NCI-H345 treated with DMSO at 0.1 percent for 48 hours (cell line): ENCODE data around the gene ART3.

Source experiments
- DNase-seq: peaks from one replicate; lab custom pipeline; 2025; ENCODE audit not compliant: unreplicated experiment; lab: John Stamatoyannopoulos, UW

The ART3 gene

GRCh38 chr4:76067652-76068286 lies 6.7 kb upstream of the ART3 start:
- peak; percentile 15 for DNase-seq

- no peak for DNase-seq
Measured at GRCh38 chr4:76072760-76073159, 1.7 kb upstream of the ART3 start.

DNA sequence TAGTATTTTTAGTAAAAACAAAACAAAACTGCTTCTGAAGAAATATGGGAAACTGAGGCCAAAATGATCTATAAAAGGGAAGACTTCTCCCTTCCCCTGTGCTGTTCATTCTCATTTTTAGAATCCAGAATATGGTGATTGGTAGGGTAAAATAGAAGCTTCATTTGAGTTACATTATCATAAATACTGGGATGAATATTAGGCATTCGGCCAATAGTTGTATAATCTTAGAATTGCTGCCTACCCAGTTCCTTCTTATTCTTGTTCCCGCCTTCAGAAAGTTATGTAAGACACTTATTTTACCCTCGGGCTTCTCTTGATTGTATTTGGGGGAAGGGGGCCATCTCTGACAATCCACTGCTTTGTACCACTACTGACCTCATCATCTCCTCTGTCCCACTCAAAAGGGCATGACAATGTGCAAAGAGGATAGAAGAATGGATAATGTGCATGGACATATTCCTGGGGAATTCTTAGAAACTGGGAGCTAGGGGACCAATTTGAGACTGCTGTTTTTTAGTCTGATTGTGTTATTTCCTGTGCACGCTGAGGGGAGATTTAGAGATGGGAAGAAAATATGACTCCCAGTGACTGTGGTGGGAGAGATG lies 588 bp downstream of the ART3 start:
- no peak for DNase-seq

DNA sequence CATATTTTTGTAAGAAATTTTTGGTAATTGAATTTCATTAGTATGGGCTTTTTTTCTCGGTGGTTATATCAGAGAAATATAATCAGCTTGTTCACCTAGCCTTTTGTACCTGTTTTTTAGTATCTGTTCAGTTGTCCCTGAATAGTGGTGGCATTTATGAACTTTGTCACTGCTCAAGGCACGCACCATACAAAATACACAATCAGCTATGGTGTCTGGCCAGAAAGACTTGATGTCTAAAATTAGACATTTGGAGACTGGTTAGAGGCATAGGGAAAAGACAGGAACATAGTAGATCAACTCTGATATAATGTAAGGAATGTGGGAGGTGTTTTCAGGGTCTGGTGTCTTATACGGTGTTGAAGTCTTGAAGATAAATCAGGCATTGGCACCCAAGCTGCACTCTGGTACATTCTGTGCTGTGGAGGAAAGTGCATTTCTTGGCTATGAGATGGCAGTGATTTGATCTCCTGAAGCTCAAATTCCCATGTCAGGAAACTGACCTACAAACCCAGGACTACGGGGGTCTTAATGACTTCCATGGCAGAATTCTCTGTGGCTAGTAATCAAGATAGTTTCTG lies 3.6 kb downstream of the ART3 start:
- no peak for DNase-seq

DNA sequence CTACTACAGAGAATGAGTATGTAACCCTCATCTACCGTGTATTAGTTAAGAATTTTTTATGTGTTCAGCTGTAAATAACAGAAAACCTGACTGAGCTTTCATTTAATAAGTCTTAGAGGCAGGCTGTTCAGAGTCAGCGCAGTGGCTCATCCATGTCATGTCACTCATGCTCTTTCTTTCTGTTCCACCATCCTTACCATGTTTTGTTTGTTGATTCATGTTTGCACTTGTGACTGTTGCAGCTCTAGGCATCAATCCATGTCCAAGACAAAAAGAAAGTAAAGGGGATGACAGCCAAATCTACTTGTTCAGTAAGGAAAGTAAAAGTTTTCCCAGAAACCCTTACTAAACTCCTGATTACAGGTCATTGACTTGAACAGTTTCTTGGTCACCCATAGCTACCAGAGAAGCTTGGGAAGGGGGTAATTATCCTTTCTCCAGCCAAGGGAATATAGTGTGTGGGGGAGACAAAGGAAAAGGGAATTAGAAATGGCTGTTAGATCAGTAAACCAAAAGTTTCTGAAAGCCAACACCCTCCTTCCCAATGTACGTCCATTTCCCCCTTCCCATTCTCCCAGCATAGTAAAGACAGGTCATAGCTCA lies 9.0 kb downstream of the ART3 start:
- DNase-seq: no peak

DNA sequence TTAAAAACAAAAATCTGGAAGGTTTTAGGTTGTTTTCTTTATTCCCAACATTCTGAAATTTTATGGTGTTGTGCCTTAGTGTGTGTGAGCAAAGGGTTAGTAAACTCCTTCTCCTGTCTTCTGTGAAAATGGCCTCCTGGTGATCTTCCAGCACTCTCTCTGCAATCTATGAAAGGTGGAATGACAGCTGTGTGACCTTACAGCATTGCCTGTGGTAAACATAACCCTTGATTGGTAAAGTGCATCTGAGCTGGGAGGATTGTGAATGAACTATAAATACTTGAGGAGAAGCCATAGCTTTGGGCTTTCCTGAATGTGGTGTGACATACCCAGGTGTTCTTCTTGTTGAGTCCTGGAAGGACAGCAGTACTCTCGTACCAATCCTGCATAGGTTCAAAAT lies 10.0 kb downstream of the ART3 start:
- DNase-seq: no peak

DNA sequence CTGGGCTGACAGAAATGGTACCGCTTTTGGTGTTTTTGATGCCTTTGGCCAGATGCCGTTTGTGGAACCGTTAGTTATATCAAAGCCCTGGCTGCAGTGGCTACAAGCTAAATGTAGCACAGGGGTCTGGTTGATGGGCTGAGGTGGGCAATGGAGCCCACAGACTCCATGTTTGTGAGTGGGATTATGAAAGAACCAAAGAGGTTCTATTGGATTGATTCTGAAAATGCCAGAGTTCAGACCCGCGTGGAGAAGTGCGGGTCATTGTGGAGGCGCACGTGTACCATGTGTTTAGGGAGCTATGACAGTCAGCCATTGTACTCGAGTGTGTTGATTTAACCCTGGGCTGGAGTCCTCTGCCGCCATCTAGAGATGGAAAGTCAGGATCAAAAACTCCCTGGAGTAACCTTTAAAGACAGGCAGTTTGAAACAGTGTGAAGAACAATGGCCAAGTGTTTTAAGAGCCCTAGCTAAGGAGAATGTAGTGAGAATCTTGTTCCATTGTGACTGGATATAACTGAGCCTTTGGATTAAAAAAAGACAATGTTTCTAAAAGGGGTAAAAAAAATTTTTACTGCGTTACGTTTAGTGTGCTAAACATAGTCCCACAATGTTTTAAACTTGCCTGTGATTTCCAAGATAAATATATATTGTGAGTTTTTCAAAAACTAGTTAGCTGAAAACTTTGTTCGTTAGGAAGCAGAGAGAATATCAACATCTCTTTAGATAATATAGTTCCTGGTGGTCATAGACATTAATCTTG lies 12.7 kb downstream of the ART3 start:
- DNase-seq: no peak

- no peak for DNase-seq
Measured at GRCh38 chr4:76088719-76089118, 14.2 kb downstream of the ART3 start.

DNA sequence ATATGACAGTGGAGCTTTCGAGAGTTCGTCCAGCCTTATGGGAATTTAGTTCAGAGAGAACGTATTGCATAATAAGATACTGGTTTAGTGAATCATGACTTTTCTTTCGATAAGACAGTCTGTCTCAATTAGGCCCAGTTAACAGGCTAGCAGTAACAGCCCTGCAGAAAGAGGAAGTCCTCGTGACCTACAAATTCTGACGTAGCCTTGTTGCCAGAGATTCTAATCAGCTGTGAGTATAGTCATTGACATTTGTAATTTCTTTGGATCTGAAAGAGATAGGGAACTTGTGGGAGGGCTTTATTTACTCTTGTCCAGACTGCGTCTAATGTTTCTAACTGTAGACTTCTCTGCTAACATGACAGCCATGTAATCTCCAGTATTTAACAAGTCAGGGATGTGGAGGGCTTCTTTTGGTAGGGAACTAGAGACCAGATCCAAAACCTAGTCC lies 15.8 kb downstream of the ART3 start:
- no peak for DNase-seq

GRCh38 chr4:76091052-76091451 lies 16.5 kb downstream of the ART3 start:
- DNase-seq: no peak

DNA sequence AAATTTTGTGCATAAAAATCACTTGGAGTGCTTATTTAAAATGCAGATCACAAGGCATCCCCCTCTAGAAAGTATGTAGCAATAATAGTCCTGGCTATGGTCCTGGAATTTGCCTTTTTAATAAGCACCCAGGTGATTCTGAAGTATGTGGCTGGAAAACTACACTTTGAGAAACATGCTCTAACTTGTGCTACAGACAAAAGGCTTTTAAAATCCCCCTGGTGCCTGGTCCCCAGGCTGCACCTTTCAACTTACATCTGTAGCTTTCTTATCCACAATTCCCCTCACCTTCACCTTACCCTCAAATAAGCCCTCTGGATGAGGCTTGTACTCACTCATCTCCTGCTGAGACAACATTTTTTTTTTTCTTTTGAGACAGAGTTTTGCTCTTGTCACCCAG lies 21.1 kb downstream of the ART3 start:
- no peak for DNase-seq

- DNase-seq: no peak
Measured at GRCh38 chr4:76096076-76096475, 21.6 kb downstream of the ART3 start.

DNA sequence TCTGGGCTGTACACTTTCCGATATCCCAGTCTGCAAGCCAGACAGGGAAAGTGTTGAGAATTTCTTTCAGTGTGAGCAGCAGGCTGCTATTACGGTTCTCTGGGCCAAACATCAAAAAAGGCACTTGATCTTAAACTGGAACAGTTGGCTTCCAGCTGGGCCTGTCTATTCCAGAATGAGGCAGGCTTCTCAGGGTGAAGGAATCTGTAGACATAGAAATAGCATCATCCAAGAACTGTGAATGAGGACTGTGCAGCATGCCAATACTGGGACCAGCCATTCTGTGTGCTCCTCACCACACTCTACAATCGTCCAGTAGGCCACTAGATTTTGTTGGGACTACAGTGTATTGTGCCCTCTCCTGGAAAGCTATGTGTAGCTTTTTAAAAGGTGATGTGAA lies 31.1 kb downstream of the ART3 start:
- no peak for DNase-seq

- DNase-seq: no peak
Measured at GRCh38 chr4:76106442-76106841, 31.9 kb downstream of the ART3 start.

DNA sequence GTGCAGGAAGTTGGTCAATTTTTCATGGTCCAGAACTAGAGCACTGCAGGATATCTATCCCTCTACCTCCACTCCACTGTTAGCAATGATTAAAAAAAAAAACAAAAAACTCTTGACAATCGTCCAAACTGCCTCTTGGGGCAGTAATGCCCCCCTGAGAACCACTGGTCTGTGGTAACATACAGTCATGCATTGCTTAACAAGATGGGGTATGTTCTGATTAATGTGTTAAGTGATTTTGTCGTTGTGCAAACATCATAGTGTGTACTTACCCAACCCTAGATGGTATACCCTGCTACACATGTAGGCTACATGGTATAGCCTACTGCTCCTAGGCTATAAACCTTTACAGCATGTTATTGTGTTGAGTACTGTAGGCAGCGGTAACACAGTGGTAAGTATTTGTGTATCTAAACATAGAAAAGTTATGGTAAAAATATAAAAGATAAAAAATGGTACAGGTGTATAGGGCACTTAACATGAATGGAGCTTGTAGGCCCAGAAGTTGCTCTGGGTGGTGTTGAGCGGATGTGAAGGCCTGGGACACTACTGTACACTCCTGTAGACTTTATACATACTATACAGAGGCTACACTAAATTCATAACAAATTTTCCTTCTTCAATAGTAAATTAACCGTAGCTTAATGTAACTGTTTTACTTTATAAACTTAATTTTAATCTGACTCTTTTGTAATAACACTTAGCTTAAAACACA lies 34.1 kb downstream of the ART3 start:
- no peak for DNase-seq

- DNase-seq: no peak
Measured at GRCh38 chr4:76116821-76117220, 42.3 kb downstream of the ART3 start.

DNA sequence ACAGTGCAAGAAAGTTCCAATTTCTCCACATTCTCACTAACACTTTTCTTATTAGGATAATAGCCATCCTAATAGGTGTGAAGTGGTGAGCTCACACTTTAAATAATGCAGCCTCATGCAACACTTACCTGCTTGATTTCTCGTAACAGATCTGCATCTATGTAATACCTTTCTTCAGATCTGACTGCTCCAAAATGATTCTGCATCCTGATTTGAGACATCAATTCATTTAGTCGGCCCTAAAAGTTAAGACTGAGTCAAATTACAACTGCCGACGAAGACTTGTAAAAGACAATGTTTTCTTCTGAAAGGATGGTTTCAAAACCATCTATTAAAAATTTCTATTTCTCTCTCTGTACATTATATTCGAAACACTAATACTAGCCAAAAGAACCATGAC lies 43.0 kb downstream of the ART3 start:
- DNase-seq: no peak

DNA sequence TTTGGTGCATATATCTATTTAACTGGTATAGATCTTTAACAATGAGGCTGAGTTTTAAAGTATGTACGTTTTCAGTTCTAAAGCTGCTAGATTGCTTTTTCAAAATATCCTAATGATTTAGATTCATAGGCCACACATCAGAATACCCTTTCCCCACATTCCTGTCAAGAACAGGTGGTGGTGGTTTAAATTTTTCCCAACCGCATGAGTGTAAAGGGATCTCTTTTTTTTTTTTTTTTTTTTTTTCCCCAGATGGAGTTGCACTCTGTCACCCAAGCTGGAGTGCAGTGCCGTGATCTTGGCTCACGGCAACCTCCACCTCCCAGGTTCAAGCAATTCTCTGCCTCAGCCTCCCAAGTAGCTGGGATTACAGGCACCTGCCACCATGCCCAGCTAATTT lies 45.7 kb downstream of the ART3 start:
- no peak for DNase-seq

GRCh38 chr4:76125816-76126215 lies 51.3 kb downstream of the ART3 start:
- no peak for DNase-seq

DNA sequence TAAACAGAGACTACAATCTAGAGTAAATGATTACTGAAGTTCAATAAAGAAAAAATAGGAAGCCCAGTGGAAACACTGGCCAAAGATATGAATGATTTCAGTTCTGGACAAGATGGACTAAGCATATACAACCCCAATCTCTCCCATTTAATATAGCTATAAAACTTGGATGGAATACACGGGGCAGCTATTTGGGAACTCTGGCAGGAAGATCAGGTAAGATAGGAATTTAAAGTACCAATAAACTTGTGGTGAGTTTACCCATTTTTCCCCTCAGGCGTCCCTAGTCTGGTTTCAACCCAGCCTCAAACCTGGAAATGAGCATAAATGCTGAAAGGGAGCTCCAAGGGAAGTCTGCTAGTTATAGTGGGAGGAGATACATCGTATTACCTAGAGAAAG lies 53.2 kb downstream of the ART3 start:
- no peak for DNase-seq

DNA sequence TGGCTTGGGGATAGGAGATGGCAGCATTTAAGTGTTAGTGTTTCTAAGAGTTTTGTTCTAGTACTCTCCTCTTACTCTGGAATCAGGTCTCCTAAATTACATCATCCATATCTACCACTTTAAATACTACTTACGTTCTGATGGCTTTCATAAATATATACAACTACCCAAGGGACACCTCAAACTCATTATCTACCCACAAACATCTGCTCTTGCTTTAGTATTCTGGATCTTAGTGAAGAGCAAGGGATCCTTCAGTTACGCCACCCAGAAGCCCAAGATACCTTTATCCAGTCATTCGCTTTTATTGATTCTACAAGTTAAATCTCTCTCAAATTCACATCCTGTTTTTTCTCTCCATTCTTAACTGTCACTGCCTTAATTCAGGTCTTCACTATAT lies 66.7 kb downstream of the ART3 start:
- no peak for DNase-seq
